GM12872 (cell line): ENCODE data around the gene LRMDA.

Experiments used
- TF ChIP-seq, protein P1 (sequence below): IDR thresholded peaks from 3 replicates; pipeline ENCODE4 v1.5.1; 2011; ENCODE audit warnings: low read depth, mild to moderate bottlenecking, low read length, moderate library complexity; ENCODE audit not compliant: insufficient read depth

Gene LRMDA

DNA sequence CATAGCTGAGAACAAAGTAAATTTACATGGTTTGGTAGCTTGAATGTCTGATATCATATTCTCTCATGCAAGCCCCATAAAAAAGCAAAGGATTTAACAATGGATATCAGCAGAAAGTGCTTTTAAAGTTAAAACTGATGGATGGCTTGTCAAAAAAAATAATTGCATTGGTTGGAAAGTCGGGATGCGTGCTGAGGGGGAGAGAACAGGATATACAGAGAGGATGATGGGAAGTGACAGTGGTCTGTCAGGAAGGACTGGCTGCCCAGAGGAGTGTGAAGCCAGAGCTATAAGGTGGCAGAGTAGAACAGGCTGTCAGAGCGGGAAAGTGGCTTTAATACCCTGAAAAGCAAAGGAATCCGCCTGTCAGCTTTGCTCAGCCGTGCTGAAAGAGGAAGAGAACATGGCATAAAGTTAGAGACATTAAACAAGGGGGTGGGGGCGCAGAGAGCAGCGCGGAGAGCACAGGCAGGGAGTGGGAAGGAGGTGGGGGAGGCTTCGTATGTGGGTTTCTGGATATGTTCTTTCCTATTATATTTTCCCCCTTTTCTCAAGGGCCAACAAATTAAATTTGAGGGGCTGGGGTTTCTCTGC, 493.0 kb downstream of the LRMDA start:
- TF ChIP-seq, protein P1, sequence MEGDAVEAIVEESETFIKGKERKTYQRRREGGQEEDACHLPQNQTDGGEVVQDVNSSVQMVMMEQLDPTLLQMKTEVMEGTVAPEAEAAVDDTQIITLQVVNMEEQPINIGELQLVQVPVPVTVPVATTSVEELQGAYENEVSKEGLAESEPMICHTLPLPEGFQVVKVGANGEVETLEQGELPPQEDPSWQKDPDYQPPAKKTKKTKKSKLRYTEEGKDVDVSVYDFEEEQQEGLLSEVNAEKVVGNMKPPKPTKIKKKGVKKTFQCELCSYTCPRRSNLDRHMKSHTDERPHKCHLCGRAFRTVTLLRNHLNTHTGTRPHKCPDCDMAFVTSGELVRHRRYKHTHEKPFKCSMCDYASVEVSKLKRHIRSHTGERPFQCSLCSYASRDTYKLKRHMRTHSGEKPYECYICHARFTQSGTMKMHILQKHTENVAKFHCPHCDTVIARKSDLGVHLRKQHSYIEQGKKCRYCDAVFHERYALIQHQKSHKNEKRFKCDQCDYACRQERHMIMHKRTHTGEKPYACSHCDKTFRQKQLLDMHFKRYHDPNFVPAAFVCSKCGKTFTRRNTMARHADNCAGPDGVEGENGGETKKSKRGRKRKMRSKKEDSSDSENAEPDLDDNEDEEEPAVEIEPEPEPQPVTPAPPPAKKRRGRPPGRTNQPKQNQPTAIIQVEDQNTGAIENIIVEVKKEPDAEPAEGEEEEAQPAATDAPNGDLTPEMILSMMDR = no peak

DNA sequence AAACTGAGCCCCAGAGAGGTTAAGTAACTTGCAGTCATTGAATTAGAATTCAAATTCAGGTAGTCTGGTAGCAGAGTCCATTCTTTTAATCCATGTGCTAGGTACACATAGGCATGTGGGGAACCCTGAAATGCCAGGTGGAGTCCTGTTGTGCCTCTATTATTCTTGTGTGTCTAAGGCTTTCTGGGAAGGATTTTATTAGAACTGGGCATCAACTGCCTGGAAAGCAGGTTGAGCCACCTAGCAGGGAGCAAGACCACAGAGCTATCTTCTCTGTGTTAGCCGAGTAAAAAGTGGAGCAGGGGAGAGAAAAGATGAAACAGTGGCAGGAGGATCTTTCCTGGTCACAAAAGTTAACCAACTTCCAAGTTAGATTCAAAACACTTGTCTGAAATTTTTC, 494.6 kb downstream of the LRMDA start:
- TF ChIP-seq, protein P1 = no peak

DNA sequence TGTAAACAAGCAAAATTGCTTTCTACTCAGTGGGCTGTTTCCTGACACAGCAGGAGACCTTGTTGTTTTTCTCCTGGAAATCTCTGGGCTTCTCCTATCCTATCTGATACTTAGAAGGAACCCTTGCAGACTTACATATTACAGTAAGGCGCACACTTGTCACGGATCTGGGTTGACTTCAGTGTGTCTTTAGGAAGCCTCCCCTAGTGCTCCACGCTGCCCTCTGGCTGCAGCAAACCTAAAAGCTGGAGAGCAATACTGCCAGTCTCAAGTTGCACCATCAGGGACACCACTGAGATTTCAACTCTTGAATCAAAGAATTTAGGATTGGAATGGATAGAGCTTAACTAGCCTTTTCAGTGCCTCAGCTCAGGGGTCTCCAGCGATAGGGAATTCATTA, 495.3 kb downstream of the LRMDA start:
- TF ChIP-seq, protein P1 = no peak

DNA sequence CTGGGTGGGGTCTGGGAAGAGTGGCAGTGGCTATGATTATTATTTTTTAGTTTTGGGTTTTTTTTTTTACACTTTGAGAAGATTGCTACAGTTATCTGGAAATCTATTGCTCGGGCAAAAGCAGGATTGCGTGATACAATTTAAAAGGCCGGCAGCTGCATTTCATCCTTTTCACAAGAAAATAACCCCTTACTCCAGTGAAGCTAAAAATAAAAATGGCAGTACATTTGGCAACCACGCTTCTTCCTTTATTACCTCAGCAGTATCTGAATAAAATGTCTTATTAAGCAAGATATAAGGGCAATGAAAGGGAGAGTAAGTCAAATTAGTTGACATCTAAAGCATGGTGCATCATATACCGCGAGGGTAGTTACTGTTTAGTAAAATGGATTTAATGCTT, 496.8 kb downstream of the LRMDA start:
- TF ChIP-seq, protein P1 = no peak

DNA sequence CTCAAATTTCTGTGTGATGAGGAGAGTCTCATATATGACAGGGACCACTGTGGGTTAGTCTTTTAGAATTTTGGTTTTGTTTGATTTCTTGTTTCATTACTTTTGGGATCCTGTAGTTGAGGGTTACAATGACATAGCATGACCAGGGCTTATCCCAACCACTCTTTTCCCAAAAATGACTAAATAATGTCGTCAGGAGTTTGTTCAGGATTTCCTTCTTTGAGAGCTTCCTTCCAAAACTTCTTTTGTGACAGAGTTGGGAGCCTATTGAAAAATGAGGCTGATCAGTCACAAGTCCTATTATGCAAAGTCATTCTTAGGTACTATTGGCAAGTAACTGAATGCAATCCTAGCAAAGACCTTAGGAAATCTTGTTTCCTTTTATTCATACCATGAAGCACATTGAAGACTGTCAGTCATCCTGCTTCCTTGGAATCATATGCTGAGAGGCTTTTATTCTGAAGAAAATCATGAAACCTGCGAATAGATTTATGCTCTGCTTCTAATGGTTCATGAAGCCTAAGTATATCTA, 498.3 kb downstream of the LRMDA start:
- TF ChIP-seq, protein P1 = no peak

DNA sequence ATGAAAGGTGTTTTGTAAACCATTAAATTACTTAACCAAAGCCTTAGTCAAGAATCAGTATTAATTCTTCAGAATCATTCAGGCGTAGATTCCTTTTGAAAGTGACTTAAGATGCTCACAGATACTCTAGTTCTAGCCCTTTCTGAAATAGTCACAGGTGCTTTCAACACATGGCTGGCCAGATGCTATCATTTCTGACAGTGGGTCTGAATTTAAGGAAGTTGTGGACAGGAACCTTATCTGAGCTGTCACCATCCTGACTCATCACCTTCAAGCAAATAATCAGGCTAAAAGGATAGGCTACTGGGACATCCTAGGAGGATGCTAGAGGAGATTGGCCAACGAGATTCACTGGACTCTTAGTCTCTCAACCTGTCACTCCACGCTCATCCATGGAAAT, 501.5 kb downstream of the LRMDA start:
- TF ChIP-seq, protein P1 = no peak

DNA sequence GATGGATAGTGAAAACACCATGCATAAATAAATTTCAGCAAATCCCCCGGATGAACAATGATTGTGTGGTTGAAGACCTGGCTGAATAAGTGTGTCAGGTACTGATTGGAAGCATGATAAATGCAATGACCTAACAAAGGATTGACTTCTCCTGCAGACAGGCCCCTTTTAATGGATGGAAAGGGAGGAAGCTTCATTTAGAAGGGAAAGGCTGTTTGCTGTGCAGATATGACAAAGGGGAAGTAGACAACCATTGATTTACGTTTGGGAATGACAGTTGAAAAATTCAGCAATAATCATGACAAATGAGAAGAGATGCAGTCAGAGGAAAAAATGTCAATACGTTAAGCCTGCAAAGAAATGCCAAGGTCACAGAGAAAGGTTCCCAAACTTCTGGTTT, 503.8 kb downstream of the LRMDA start:
- TF ChIP-seq, protein P1 = no peak
